ENCODE data around the gene SLC26A1.

- TF ChIP-seq CTCF (IDR thresholded peaks at IDR 0.05) (no peak), POLR2A (IDR thresholded peaks at IDR 0.05) (no peak)
Measured at GRCh38 chr4:1013225-1014073, 20.2 kb upstream of the SLC26A1 start.

Measured in lower leg skin (tissue), 3 donors.